Esophagus squamous epithelium (tissue), 4 donors: ENCODE data around the gene CRTC2.

Experiments used
- CTCF ChIP-seq, 6 experiments: fragments of 450-650 bp in 4 of 6; fragments of 200-600 bp in 2 of 6; sonication (generic) in 2 of 6; IDR thresholded peaks; one replicate each; pipeline ENCODE4 v1.5.1; 2016 to 2019; ENCODE audit warnings: antibody characterized with exemption in 6 of 6, mild to moderate bottlenecking in 4 of 6, moderate library complexity in 4 of 6
- POLR2A ChIP-seq, 4 donors: fragments of 450-650 bp; IDR thresholded peaks; one replicate each; pipeline ENCODE4 v1.6.1; 2017; ENCODE audit warnings: antibody characterized with exemption in 4 of 4, mild to moderate bottlenecking in 4 of 4, moderate library complexity in 3 of 4

- TF ChIP-seq CTCF (IDR thresholded peaks at IDR 0.05), result no peak
- TF ChIP-seq POLR2A (IDR thresholded peaks at IDR 0.05), result no peak
Observed at GRCh38 chr1:153953859-153954365, 4.5 kb downstream of the CRTC2 start.
